Keratinocyte (primary cell): ENCODE data around the gene MACF1. TPM values are rescaled to one million over a fixed set of nuclear protein-coding genes. Genes with fewer than 3 reads are reported as not detected.

Source experiments
- DNase-seq: peaks from one replicate; pipeline ENCODE4 v3.0.0-alpha.2; 2011; ENCODE audit warnings: low read depth, missing footprints, low spot score
- FAIRE-seq: peaks from 2 replicates; lab custom pipeline; 2011; peaks lifted over from hg19 to GRCh38; lab: Jason Lieb, UNC
- H2AFZ ChIP-seq: 2 replicates; pipeline ENCODE4 v1.6.0; 2012; ENCODE audit warnings: low read length, control low read depth, inconsistent platforms; ENCODE audit not compliant: control insufficient read depth
- H3K27ac ChIP-seq: 2 replicates; pipeline ENCODE4 v1.5.1; 2011; ENCODE audit warnings: low read length; ENCODE audit not compliant: control insufficient read depth, insufficient read depth
- H3K27me3 ChIP-seq: 3 replicates; pipeline ENCODE4 v1.6.0; 2011; ENCODE audit warnings: low read length; ENCODE audit not compliant: control insufficient read depth, insufficient read depth; ENCODE audit errors: extremely low read depth
- H3K36me3 ChIP-seq, 2 experiments: 2 replicates in 1 of 2; 3 replicates in 1 of 2; pipeline ENCODE4 v1.5.1; 2011; ENCODE audit warnings: low read length in 2 of 2, mild to moderate bottlenecking in 1 of 2; ENCODE audit not compliant: control insufficient read depth in 2 of 2, insufficient read depth in 2 of 2; ENCODE audit errors: extremely low read depth in 1 of 2
- H3K4me1 ChIP-seq: 3 replicates; pipeline ENCODE4 v1.5.1; 2011; ENCODE audit warnings: low read length; ENCODE audit not compliant: control insufficient read depth, insufficient read depth; ENCODE audit errors: extremely low read depth
- H3K4me2 ChIP-seq: 3 replicates; pipeline ENCODE4 v1.6.0; 2011; ENCODE audit warnings: low read depth, low read length; ENCODE audit not compliant: control insufficient read depth, insufficient read depth; ENCODE audit errors: extremely low read depth
- H3K4me3 ChIP-seq, 3 experiments: fragments of 200-600 bp in 1 of 3; sonication (generic) in 1 of 3; 2 replicates in 2 of 3; 3 replicates in 1 of 3; pipeline ENCODE4 v1.5.1; 2011 to 2016; ENCODE audit warnings: low read length in 3 of 3, mild to moderate bottlenecking in 3 of 3, control low read depth in 2 of 3, inconsistent platforms in 1 of 3, low read depth in 1 of 3, mixed read lengths in 1 of 3, mixed run types in 1 of 3, moderate library complexity in 1 of 3; ENCODE audit not compliant: control insufficient read depth in 2 of 3, insufficient read depth in 2 of 3; ENCODE audit errors: extremely low read depth in 1 of 3
- H3K79me2 ChIP-seq: 2 replicates; pipeline ENCODE4 v1.6.0; 2012; ENCODE audit warnings: low read length; ENCODE audit not compliant: control insufficient read depth, insufficient read depth
- H3K9ac ChIP-seq: 3 replicates; pipeline ENCODE4 v1.6.0; 2011; ENCODE audit warnings: low read length; ENCODE audit not compliant: control insufficient read depth, insufficient read depth; ENCODE audit errors: extremely low read depth
- H3K9me1 ChIP-seq: 3 replicates; pipeline ENCODE4 v1.6.0; 2011; ENCODE audit warnings: low read length; ENCODE audit not compliant: control insufficient read depth, insufficient read depth; ENCODE audit errors: extremely low read depth
- H3K9me3 ChIP-seq: 2 replicates; pipeline ENCODE4 v1.5.1; 2012; ENCODE audit warnings: low read depth, low read length; ENCODE audit not compliant: control insufficient read depth
- H4K20me1 ChIP-seq: 3 replicates; pipeline ENCODE4 v1.6.0; 2011; ENCODE audit warnings: low read length; ENCODE audit not compliant: control insufficient read depth, insufficient read depth; ENCODE audit errors: extremely low read depth
- CTCF ChIP-seq, 3 experiments: IDR thresholded peaks in 1 of 3; conservative IDR thresholded peaks in 1 of 3; optimal IDR thresholded peaks in 1 of 3; 2 replicates in 2 of 3; 3 replicates in 1 of 3; pipeline versions ENCODE3 to v1.5.1; 2011; ENCODE audit warnings: low read length in 3 of 3, mild to moderate bottlenecking in 3 of 3, moderate library complexity in 2 of 3, control low read depth in 1 of 3, inconsistent platforms in 1 of 3; ENCODE audit not compliant: insufficient read depth in 2 of 3; ENCODE audit errors: extremely low read depth in 1 of 3
- EZH2 ChIP-seq: IDR thresholded peaks from one replicate; pipeline ENCODE4 v1.6.1; 2012; ENCODE audit warnings: inconsistent platforms, mild to moderate bottlenecking, low read length, moderate library complexity
- dilution Hi-C: fragments of 300-500 bp; cut with MboI; formaldehyde crosslinking; loops from one replicate; pipeline ENCODE4 v1.7.0; 2020; ENCODE audit warnings: low sequenced_read_pairs; ENCODE audit not compliant: extremely low pct_ligation_motif_present
- polyA plus RNA-seq, 5 experiments: library from polyadenylated mRNA; depleted of rRNA in 3 of 5; stranded (reverse) in 3 of 5; stranded (forward) in 1 of 5; unstranded in 1 of 5; fragments of >200 nt; gene quantifications; 1 replicate in 1 of 5; 2 replicates in 3 of 5; 3 replicates in 1 of 5; pipeline versions ENCODE4 v1.2.1 to v1.2.3, GENCODE V29; 2011 to 2012; ENCODE audit warnings: missing spikeins in 2 of 5, low read depth in 1 of 5, low replicate concordance in 1 of 5

The MACF1 gene
- polyA plus RNA-seq, 1 donor (not counting 4 experiments of a cell fraction or from before 2014, with no cell fraction given), result 111 TPM

DNA sequence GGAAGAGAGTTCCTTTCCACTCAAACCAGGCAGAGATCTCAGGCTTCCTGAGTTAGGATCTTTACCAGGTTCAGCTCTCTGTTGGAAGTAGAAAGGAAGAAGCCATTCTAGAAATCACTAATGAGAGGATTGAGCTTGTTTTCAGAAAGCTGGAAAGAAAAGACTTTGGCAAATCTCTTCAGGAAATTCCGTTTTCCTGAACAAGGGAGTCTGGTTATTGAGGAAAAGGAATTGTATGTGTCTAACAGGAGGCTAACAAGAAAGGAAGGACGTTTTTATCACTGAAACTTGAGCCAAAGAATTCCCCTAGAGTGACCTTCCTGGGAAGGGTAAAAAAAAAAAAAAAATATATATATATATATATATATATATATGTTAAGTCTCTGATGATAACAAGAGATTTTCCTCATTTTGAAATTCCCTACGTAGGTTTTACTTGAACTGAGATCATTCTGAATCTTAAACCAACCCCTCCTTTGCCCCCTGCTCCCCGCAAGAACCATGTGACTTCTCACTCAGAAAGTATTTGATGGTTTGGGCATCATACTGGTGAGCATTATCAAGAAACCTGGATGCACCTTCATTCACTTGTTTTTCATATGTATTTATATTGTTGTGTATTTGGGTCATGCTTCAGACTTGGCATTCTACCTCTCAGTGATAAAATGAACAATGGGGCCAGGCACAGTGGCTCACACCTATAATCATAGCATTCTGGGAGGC, 188.5 kb downstream of the MACF1 start:
- Histone ChIP-seq H3K36me3 (peaks cover 13 to 17% of the 10 kb centered on the region in 2 experiments), H3K9me1 (no peaks in the 10 kb centered on the region), H3K9ac (no peak overlapping the region), H3K4me1 (peaks cover 66% of the 10 kb centered on the region), H3K79me2 (peaks cover 58% of the 10 kb centered on the region), H2AFZ (no peak overlapping the region), H4K20me1 (no peaks in the 10 kb centered on the region), H3K27ac (peak overlapping the region; percentile 35), H3K9me3 (no peaks in the 10 kb centered on the region), H3K4me2 (peak overlapping the region; percentile 47), H3K27me3 (no peaks in the 10 kb centered on the region), H3K4me3 (no peak overlapping the region)
- FAIRE-seq (peak; percentile 43), DNase-seq (no peak)
- dilution Hi-C loops, result no loop called here
- TF ChIP-seq CTCF (optimal IDR thresholded peaks at IDR 0.05 in 1 of 3, IDR thresholded peaks at IDR 0.05 in 1 of 3, conservative IDR thresholded peaks at IDR 0.05 in 1 of 3; ENCODE audit: extremely low read depth in 1 of 3, insufficient read depth in 2 of 3, low read length in 3 of 3) (no peak), EZH2 (no peak)

DNA sequence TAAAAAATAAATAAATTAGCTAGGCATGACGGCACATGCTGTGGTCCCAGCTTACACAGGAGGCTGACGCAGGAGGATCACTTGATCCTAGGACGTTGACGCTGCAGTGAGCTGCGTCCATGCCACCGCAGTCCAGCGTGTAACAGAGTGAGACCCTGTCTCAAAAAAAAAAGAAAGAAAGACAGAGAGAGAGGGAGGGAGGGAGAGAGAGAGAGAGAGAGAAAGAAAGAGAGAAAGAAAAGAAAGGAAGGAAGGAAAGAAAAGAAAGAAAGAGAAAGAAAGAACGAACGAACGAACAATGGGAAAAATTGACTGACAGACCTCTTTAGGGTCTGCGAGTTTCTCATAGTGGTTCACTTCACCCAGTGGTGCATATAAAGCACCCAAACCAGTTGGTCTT, 189.2 kb downstream of the MACF1 start:
- peak overlapping the region; percentile 64 for H3K4me2 ChIP-seq
- no peak overlapping the region for H3K9ac ChIP-seq
- dilution Hi-C loops, result no loop called here
- peaks cover 53% of the 10 kb centered on the region for H3K79me2 ChIP-seq
- no peaks in the 10 kb centered on the region for H4K20me1 ChIP-seq
- TF ChIP-seq EZH2, result no peak
- TF ChIP-seq CTCF (optimal IDR thresholded peaks at IDR 0.05 in 1 of 3, IDR thresholded peaks at IDR 0.05 in 1 of 3, conservative IDR thresholded peaks at IDR 0.05 in 1 of 3; ENCODE audit: extremely low read depth in 1 of 3, insufficient read depth in 2 of 3, low read length in 3 of 3), result no peak
- peaks cover 72% of the 10 kb centered on the region for H3K4me1 ChIP-seq
- peak overlapping the region; percentile 61 for H3K27ac ChIP-seq
- H2AFZ ChIP-seq, result no peak overlapping the region
- H3K4me3 ChIP-seq, result no peak overlapping the region
- no peak for FAIRE-seq
- no peak for DNase-seq
- H3K9me3 ChIP-seq, result no peaks in the 10 kb centered on the region
- H3K27me3 ChIP-seq, result no peaks in the 10 kb centered on the region
- peaks cover 7 to 12% of the 10 kb centered on the region in 2 experiments for H3K36me3 ChIP-seq
- H3K9me1 ChIP-seq, result no peaks in the 10 kb centered on the region
